Renal cortical epithelial cell (primary cell): ENCODE data around the gene TFIP11. TPM values are rescaled to one million over a fixed set of nuclear protein-coding genes. Genes with fewer than 3 reads are reported as not detected.

Experiments
- DNase-seq: peaks from one replicate; pipeline ENCODE4 v3.0.0-alpha.2; 2011; ENCODE audit warnings: low read depth
- total RNA-seq: library from RNA; depleted of rRNA; stranded (reverse); fragments of >200 nt; gene quantifications from 2 replicates; pipeline ENCODE4 v1.2.3, GENCODE V29; 2014

The TFIP11 gene
- total RNA-seq, 1 donor from 2014 or later = 50.4 TPM

- DNase-seq = no peak
These were observed 33.1 kb downstream of the TFIP11 start for GRCh38 chr22:26479043-26479791.

- no peak for DNase-seq
These were observed 34.9 kb downstream of the TFIP11 start for GRCh38 chr22:26477341-26477731.

GRCh38 chr22:26476705-26477340 is 35.5 kb downstream of the TFIP11 start:
- DNase-seq = peak; percentile 71

GRCh38 chr22:26474682-26475081 is 37.6 kb downstream of the TFIP11 start:
- DNase-seq = peak; percentile 81

- DNase-seq = peak; percentile 97
These were observed 40.8 kb downstream of the TFIP11 start for GRCh38 chr22:26471522-26471921.

GRCh38 chr22:26470807-26471206 is 41.5 kb downstream of the TFIP11 start:
- no peak for DNase-seq

GRCh38 chr22:26466196-26466595 is 46.1 kb downstream of the TFIP11 start:
- no peak for DNase-seq

- peak; percentile 45 for DNase-seq
These were observed 48.0 kb downstream of the TFIP11 start for GRCh38 chr22:26464312-26464711.

DNA sequence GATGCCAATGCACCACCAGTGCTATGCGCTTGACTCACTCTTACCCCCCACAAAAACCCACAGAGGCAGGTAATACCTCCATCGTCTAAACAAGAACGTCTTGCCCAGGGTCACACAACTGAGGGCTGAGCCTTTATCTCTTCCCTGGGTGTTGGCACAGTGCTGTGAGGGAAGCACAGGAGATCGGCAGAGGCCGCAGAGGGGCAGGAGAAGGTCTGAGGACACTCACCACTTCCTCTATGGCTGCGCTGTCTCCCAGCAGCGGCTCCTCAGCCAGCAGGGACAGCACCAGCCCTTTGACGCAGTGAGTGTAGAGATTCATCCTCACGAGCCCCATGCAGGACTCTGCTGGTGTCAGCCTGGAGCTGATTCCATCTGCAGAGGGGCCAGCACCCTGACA is 48.6 kb downstream of the TFIP11 start:
- DNase-seq = no peak

- peak; percentile 35 for DNase-seq
These were observed 49.1 kb downstream of the TFIP11 start for GRCh38 chr22:26463101-26463661.

DNA sequence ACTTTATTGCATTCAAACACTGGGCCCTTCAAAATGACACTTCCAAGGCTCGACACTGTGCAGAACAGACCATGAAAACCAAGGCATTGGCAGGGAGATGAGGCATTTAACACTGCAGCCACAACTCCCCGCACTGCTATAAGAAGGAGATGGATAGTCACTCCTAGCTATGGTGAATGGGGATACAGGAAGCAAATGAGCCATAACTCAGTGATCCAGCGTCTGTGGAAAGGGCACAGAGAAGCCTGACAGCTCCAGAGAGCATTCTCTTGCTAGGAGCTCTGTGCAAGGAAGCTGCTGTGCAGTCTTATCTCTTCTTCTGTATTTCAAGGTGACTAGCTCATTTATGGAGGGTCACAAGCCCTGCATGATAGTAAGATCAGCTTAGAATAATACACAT is 49.6 kb downstream of the TFIP11 start:
- DNase-seq = no peak

GRCh38 chr22:26462051-26462450 is 50.2 kb downstream of the TFIP11 start:
- DNase-seq = no peak

- peak; percentile 26 for DNase-seq
These were observed 51.0 kb downstream of the TFIP11 start for GRCh38 chr22:26461188-26461810.

DNA sequence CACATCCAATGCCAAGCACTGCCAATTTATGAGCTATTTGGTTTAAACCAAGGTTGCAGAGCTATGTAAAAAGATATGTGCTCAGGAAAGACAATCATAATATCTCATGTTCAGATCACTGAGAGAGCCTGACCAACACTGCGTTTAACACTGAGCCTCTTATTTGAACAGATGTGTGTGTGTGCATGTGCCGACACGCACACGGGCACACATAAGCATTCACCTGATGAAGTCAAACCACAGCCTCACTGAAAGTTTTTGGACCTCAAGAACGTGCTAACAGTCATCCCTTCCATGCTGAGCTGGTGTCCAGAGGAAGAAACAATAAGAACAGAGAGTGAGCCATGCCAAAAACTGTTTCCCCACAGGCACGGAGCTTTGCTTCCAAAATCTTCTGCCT is 52.1 kb downstream of the TFIP11 start:
- no peak for DNase-seq

GRCh38 chr22:26457661-26458272 is 54.5 kb downstream of the TFIP11 start:
- no peak for DNase-seq

GRCh38 chr22:26453812-26454500 is 58.3 kb downstream of the TFIP11 start:
- DNase-seq = no peak

GRCh38 chr22:26453216-26453615 is 59.1 kb downstream of the TFIP11 start:
- DNase-seq = no peak

DNA sequence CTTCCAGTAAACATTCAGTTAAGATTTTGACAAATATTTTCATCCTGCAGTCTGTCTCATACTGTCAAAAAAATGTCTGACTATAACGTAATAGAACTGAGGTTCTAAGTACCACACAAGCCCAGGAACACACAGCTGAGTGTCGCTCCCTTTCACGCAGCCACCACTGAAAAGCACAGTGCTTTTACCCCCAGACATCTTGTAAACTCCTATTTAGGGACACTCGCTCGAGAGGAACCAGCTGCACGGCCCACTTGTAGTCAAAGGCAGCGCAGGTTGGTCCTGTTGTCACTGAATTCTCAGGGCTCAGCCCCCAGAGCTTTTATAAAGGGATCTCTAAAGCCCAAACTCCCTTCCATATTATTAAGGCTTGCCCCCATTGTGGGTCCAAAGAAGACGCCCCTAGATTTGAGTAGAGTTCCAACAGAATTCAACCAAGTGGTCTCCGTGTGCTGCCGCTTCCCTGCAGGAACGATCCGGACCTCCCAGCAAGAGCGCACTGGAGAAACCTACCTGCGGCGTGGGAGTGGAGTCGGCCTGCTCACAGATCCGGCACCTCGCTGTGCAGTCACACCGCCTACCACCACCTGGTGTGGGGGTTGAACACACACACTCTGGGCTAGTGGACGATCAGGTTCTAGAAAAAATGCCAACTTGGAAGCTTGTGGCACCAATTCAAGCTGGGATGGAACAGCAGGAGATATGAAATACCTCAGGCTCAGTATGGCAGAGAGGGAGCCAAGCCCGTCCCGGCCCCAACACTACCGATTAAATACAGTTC is 59.8 kb downstream of the TFIP11 start:
- DNase-seq = no peak

DNA sequence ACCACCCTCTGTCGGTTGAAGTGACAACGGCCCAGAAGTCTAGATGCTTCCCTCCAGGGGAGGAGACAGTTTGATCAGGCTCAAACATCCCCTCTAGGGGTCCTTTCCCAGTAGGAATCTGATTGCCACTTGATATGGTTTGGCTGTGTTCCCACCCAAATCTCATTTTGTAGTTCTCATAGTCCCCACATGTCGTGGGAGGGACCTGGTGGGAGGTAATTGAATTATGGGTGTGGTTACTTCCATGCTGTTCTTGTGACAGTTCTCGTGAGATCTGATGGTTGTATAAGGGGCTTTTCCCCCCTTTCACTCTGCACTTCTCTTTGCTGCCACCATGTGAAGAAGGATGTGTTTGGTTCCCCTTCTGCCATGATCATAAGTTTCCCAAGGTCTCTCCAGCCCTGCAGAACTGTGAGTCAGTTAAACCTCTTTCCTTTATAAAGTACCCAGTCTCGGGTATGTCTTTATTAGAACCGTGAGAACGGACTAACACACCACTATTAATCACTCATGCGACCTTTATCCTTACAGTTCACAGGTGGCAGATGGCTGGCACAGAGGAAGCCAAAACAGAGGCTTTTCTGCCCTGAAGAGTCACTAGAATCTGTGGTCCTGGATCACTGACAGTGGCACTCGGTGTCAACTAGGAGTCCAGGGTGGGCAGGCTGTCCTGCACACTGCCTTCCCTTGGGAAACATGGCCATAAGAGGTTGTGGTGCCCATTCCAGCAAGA is 61.7 kb downstream of the TFIP11 start:
- DNase-seq = no peak

DNA sequence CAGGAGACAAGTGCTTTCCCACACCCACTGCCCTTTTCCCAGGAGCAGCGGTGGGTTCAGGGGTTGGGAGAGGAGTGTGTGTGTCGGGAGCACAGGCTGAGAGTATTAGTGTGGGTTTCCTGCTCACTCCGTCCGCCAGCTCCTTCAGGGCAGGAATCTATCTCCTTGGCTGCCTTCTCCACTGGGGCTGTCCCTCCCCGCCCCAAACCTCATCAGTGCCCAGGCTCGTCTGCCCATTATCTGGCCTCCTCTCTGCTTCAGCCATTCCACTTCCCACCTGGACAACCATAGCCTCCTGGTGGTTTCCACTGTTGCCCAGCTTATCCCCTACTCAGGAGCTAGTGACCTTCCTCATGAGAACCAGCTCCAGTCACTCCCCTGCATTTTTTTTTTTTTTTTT is 63.3 kb downstream of the TFIP11 start:
- no peak for DNase-seq
